Dedifferentiated amniotic fluid mesenchymal stem cell (primary cell): ENCODE results near the gene HIPK2.

Experiments used
- DNase-seq: peaks from one replicate; pipeline ENCODE4 v3.0.0-alpha.2; 2016; ENCODE audit errors: extremely low spot score

The HIPK2 gene

GRCh38 chr7:139651308-139651707 lies 126.5 kb downstream of the HIPK2 start:
- no peak for DNase-seq

GRCh38 chr7:139650429-139651100 lies 127.2 kb downstream of the HIPK2 start:
- no peak for DNase-seq

GRCh38 chr7:139648941-139649425 lies 128.8 kb downstream of the HIPK2 start:
- DNase-seq: no peak

DNA sequence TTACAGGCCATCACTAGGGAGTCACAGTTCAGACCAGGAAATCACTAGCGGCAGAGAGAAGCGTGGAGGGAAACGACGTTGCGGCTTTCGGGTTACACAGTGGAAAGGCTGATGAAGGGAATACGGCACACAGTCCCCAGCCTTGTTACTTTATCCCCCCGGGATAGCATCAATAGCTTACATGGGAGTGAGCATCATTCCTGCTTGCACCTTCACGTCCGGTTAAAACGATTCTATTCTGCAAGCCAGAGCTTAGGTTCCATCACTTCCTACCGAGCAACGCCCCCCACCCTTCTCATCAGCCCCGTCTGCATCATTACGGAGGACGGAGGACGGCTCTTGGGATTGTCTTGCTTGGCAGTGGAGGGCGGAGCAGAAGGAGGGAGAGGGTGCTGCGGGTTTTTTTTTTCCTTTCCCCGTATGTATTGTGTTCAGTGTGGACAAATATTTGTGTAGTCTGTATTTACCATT lies 129.4 kb downstream of the HIPK2 start:
- no peak for DNase-seq

DNA sequence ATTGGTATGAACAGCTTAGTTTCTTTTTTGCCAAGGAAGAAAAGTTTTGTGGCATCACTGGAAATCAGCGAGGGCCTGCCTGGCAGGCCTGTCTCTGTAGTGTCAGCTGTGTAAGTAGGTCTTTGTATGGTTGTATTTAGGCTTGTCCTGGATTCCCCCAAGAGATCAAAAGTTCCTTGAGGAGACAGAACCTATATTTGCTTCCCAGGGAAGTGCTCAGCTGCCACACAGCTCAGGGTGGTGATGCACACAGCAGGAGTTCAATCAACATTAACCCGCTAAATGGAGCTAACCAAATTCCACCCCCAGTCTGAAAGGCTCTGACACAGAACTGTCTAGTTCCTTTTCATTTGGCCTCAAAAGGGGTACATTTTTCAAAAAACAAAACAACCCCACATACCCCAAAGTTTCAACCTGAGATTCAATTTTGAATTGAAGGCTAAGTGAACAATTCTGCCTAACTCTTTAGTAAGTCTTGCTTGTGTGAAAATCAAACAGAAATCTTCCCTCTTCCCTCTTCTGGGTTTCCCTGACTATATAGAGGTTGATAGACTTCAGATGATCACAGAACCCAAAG lies 129.9 kb downstream of the HIPK2 start:
- DNase-seq: no peak

DNA sequence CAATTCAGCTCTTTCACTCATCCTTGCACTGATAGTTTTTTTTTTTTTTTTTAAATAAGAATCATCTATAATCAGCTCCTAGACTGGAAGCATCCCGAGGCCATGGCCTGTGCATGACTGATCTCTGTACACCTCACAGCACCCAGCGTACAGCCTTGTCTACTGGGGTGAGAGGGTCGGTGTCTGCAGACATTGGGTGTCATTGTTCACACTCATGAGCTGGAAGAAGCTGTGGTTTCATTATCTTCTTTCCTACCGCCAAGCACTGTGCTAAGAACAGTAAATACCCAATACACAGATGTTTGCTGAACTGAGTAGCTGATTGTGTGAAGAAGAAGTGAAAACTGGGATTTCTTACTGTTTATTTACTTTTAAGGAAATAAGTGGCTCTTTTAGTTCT lies 130.7 kb downstream of the HIPK2 start:
- no peak for DNase-seq

- no peak for DNase-seq
Observed at GRCh38 chr7:139646566-139646965, 131.2 kb downstream of the HIPK2 start.

DNA sequence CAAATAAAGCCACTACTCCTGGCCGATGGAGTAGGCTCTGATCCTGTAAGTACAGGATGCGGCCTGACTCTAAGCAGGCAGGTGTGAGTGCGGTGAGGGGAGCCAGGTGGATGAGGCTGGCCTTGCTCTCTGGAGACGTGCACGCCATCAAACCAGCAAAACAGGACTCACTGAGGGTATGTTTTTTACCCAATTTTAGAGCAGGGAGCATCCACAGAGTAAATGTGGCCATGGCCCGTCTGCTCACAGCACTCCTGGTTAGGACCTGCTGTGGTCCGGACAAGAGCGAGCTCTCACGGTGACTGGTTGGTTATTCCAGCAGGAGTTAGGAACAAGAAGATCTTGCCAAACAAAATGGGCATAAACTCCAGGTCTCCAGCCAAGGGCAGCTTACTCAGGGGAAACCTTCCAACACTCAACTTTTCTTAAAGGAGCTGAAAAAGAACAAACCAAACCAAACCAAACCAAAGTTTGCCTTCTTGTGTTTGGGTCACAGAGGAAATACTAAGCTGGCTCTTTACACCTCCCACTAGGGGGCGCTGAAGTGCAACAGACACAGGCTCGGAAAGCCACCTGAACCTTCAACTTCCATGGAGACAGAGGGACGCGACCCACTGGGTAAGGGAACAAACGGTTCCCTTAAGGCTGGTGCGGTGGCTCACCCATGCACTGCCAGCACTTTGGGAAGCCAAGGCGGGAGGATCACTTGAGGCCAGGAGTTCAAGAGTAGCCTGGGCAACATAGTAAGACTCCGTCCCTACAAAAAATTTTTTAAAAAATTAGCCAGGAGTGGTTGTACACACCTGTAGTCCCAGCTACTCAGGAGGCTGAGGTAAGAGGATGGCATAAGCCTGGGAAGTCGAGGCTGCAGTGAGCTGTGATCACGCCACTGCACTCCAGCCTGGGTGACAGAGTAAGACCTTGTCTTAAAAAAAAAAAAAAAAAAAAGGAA lies 131.9 kb downstream of the HIPK2 start:
- DNase-seq: peak; percentile 78

DNA sequence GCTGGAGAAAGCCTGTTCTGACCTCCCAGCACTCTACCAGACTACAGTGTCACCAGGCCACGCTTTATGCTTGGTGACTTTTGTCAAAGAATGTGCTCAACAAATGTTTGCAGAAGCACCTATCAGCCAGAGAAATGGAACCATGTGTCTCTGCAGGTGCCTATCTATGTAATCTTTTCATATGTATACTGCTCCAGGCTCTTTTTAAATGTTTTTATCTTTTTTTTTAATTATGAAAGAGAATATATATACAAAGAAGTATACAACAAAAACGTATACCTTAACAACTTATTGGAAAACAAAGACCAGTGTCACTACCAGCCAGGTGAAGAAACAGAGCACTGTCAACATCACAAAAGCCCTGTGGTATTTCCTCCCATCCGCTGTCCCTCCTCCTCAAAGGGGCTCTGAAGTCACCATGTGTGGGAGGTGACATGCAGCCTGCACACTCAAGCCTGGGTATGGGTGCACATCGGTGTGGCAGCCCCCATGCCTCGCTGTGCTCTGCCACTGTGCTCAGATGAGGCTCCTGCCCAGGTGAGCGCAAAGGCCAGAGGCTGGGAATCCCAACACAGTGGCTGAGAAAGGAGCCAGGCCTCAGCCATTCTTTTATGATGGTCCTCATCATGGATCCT lies 133.7 kb downstream of the HIPK2 start:
- no peak for DNase-seq

DNA sequence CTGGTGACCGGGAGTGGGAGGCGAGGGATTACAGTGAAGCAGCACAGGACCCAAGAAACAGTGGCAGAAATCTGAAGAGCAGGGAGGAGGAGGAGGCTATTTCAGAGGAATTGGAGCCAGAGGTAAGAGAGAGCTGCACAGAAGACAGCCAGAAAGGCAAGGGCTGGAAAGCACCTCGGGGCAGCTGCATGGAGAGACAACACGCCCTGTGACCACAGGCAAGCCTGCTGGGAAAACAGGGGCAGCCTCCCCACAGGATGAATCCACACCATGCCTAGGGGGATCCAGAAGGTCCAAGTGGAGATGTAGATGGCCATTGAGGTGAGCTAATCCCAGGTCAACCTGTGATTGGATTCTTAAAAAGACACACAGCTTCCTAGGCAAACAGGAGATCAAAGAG lies 135.5 kb downstream of the HIPK2 start:
- DNase-seq: no peak

DNA sequence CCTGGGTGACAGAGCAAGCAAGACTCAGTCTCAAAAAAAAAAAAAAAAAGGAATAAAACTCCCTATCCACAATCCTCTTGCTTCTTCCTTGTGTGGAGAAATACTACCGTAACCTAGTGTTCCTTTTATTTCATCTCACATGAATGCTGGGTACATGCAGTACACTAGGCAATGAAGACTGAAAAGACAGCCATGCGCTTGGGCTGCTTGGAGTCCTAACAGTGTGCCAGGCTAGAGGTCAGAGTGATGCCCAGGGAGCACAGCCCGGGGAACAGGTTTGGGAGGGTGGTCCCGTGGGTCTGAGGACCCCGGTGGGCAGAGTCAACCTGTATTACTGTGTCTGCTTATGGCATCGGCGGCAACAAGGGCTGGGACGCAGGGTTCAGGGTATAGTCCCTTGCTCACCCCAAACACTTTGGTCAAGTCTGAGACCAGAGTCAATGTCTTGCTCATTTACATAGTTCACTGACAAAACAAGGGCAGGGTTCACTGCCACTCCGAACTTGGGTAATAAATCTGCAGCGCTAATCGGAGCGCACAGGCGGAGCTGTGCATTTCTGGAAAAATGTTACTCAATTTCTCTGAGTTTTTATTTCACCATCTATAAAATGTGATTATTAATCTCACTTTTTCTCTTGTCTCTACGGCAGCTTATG lies 136.3 kb downstream of the HIPK2 start:
- DNase-seq: no peak

DNA sequence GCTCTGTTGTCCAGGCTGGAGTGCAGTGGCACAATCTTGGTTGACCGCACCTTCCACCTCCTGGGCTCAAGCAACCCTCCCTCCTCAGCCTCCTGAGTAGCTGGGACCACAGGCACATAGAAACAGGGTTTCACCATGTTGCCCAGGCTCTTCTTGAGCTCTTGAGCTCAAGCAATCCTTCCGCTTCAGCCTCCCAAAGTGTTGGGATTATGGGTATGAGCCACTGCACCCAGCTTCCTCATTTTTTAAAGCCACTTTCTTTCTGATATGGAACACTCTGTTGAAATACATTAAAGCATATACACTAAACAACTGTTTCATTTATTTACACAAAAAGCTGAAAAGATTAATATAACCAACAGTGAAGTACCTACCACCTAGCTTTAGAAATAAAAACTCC lies 137.1 kb downstream of the HIPK2 start:
- no peak for DNase-seq

DNA sequence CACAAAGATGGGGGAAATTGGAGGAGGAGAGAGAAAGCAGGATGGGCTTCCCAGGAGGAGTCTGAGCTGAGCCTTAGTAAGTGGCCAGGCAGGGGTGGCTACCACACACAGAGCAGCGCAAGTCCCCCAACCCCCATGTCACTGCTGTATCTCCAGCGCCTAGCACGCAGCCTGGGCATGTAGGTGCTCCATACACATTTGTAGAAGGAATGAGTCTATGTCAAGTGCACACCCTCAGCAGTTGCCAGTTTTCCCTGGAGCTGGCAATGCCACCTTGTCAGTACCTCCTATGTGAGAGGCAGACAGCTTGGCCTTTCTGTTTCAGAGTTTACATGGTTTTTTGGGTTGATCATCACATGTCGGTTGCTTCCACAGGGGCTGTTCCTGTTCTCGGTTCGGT lies 138.2 kb downstream of the HIPK2 start:
- DNase-seq: no peak

DNA sequence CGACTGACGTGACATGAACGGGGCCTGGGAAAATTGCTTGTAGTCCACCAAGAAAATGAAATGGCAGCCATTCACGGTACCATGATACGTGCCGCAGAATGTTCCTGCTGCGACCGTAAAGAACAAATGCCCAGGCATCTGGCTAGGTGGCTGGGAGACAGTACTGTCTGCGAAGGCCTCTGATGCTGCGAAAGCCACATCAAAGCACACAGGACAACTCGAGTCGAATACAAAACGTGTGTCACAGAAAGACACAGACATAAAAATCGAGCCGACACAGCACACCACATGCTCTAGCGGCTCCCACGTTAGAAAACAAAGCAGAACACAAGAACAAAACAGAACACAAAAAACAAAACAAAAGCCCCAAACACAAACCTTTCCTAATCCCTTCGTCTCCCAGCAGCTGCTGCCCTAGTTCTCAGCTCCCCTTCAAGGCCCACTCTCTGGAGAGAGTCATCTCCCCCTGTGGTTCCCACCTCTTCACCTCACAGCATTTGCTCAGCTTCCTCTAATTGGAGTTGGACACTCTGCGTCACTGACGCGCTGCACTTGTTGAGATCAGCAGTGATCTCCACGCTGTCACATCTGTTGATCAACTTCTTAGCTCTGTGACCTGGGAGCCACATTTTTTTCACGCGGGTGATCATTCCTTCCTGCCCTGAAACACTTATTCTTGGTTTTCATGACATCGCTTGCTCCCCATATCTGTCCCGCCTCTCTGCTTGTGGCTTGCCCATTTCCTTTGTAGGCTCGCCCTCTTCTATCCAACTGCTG lies 142.1 kb downstream of the HIPK2 start:
- no peak for DNase-seq

- no peak for DNase-seq
Observed at GRCh38 chr7:139634087-139634486, 143.7 kb downstream of the HIPK2 start.

GRCh38 chr7:139631520-139632031 lies 146.2 kb downstream of the HIPK2 start:
- no peak for DNase-seq

GRCh38 chr7:139630643-139631519 lies 146.9 kb downstream of the HIPK2 start:
- no peak for DNase-seq

GRCh38 chr7:139629392-139630082 lies 148.3 kb downstream of the HIPK2 start:
- DNase-seq: no peak

- no peak for DNase-seq
Observed at GRCh38 chr7:139627831-139628230, 150.0 kb downstream of the HIPK2 start.
